H1 (cell line): ENCODE measurements around the gene BCL2A1.

Source experiments
- BRCA1 ChIP-seq: IDR thresholded peaks from 2 replicates; pipeline ENCODE4 v1.6.1; 2012; ENCODE audit warnings: low read depth, low read length, improper control_type of control experiment
- CBX8 ChIP-seq: fragments of 300-800, 300-1000 bp; sonication (generic); IDR thresholded peaks from 2 replicates; pipeline ENCODE4 v1.7.1; 2016; ENCODE audit warnings: low read depth, low read length, borderline replicate concordance
- CHD2 ChIP-seq: IDR thresholded peaks from 2 replicates; pipeline ENCODE4 v1.6.1; 2012; ENCODE audit warnings: low read length, improper control_type of control experiment
- EZH2 ChIP-seq: fragments of 200-600 bp; sonication (generic); IDR thresholded peaks from 2 replicates; pipeline ENCODE4 v1.7.1; 2012; ENCODE audit warnings: low read depth, mild to moderate bottlenecking, moderate library complexity, low read length, inconsistent platforms; ENCODE audit not compliant: severe bottlenecking
- HDAC6 ChIP-seq: IDR thresholded peaks from one replicate; pipeline ENCODE4 v1.7.1; 2012; ENCODE audit warnings: low read depth, mild to moderate bottlenecking, inconsistent platforms, low read length, moderate library complexity
- KDM5A ChIP-seq: fragments of 200-600 bp; IDR thresholded peaks from 2 replicates; pipeline ENCODE4 v1.7.1; 2012; ENCODE audit warnings: mild to moderate bottlenecking, low read length, inconsistent platforms, mixed read lengths
- SIN3A ChIP-seq, 2 experiments: IDR thresholded peaks in 1 of 2; conservative IDR thresholded peaks in 1 of 2; 2 replicates each; pipeline ENCODE4 v1.6.1; 2011 to 2012; ENCODE audit warnings: low read length in 2 of 2, improper control_type of control experiment in 1 of 2, low read depth in 1 of 2, mild to moderate bottlenecking in 1 of 2
- TF ChIP-seq, protein P1 (sequence below), 3 experiments: IDR thresholded peaks; 1 replicate in 2 of 3; 2 replicates in 1 of 3; pipeline versions ENCODE4 v1.5.1 to v1.6.1; 2011; ENCODE audit warnings: low read length in 3 of 3, mild to moderate bottlenecking in 3 of 3, inconsistent platforms in 2 of 3, low read depth in 1 of 3, moderate library complexity in 1 of 3; ENCODE audit not compliant: insufficient read depth in 1 of 3; ENCODE audit errors: control extremely low read depth in 1 of 3
- TF ChIP-seq, protein P2 (sequence below): IDR thresholded peaks from 2 replicates; pipeline ENCODE4 v1.6.1; 2011; ENCODE audit warnings: low read length, improper control_type of control experiment

DNA sequence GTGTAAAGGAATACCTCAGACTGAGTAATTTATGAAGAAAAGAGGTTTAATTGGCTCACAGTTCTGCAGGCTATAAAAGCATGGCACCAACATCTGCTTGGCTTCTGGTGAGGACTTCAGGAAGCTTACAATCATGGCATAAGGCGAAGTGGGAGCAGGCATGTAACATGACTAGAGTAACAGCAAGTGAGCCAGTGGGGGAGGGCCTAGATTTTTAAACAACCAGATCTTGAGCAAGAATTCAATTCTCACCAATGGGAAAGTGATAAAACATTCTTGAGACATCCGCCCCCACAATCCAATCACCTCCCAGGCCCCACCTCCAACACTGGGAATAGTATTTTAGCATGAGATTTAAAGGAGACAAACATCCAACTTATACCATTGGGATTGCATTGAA lies 44.2 kb upstream of the BCL2A1 start:
- TF ChIP-seq HDAC6 (no peak), CBX8 (no peak), SIN3A (conservative IDR thresholded peaks at IDR 0.05 in 1 of 2, IDR thresholded peaks at IDR 0.05 in 1 of 2; ENCODE audit: low read depth in 1 of 2, low read length in 2 of 2) (no peak), KDM5A (no peak), EZH2 (no peak), CHD2 (no peak), BRCA1 (no peak)
- TF ChIP-seq, protein P1, sequence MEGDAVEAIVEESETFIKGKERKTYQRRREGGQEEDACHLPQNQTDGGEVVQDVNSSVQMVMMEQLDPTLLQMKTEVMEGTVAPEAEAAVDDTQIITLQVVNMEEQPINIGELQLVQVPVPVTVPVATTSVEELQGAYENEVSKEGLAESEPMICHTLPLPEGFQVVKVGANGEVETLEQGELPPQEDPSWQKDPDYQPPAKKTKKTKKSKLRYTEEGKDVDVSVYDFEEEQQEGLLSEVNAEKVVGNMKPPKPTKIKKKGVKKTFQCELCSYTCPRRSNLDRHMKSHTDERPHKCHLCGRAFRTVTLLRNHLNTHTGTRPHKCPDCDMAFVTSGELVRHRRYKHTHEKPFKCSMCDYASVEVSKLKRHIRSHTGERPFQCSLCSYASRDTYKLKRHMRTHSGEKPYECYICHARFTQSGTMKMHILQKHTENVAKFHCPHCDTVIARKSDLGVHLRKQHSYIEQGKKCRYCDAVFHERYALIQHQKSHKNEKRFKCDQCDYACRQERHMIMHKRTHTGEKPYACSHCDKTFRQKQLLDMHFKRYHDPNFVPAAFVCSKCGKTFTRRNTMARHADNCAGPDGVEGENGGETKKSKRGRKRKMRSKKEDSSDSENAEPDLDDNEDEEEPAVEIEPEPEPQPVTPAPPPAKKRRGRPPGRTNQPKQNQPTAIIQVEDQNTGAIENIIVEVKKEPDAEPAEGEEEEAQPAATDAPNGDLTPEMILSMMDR (IDR thresholded peaks at IDR 0.05; ENCODE audit: control extremely low read depth in 1 of 3, insufficient read depth in 1 of 3, low read depth in 1 of 3, low read length in 3 of 3), result no peak
- TF ChIP-seq, protein P2, sequence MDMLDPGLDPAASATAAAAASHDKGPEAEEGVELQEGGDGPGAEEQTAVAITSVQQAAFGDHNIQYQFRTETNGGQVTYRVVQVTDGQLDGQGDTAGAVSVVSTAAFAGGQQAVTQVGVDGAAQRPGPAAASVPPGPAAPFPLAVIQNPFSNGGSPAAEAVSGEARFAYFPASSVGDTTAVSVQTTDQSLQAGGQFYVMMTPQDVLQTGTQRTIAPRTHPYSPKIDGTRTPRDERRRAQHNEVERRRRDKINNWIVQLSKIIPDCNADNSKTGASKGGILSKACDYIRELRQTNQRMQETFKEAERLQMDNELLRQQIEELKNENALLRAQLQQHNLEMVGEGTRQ, result no peak
